ENCODE results near the gene ZCCHC2. TPM values are rescaled to one million over a fixed set of nuclear protein-coding genes. Genes with fewer than 3 reads are reported as not detected.

The ZCCHC2 gene
- polyA plus RNA-seq, 1 donor (not counting 4 experiments of a cell fraction or from before 2014, with no cell fraction given): 12.9 TPM

DNA sequence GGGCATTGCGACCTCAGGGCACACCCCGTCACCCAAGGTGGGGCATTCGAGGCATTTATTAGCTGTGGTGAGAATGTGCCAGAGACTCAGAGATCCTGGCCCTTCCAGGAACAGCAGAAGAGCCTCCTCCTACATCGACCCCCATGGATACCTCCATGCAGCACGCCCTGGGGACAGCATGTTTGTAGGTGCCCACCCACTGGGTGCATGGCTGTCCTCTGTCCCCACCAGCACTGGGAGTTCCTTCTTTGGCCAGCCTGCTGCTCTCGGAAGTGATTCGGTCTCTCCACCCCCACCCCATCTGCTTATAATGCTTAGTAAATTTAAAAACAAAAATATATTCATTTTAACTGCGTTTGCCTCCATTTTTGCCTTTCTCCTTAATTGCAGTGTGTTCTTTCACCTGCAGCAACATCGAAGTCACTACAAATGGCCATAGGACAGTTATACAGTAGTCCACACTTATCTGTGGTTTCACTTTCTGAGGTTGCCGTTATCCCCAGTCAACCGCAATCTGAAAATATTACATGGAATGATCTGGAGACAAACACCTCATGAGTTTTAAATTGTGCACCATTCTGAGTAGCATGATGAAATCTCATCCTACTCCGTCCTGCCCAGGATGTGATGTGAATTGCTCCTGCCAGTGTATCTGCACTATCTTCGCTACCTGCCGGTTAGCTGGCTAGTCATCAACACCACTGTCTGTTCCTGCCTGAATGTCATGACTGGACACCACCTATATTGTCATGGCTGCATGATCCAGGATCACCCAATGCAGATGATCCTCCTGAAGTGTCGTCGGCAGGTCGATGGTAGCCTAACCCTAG is 29.6 kb upstream of the ZCCHC2 start:
- H3K79me2 ChIP-seq (ENCODE audit: control insufficient read depth, insufficient read depth, low read length): no peaks in the 10 kb centered on the region
- H3K36me3 ChIP-seq (ENCODE audit: control insufficient read depth in 2 of 2, extremely low read depth in 1 of 2, insufficient read depth in 2 of 2, low read length in 2 of 2): no peaks in the 10 kb centered on the region
- H3K9me3 ChIP-seq (ENCODE audit: control insufficient read depth, low read depth, low read length): no peaks in the 10 kb centered on the region
- FAIRE-seq: no peak
- no peak overlapping the region for H3K4me2 ChIP-seq (ENCODE audit: control insufficient read depth, extremely low read depth, insufficient read depth, low read depth, low read length)
- H3K9me1 ChIP-seq (ENCODE audit: control insufficient read depth, extremely low read depth, insufficient read depth, low read length): no peaks in the 10 kb centered on the region
- DNase-seq (ENCODE audit: low read depth, low spot score): no peak
- H3K9ac ChIP-seq (ENCODE audit: control insufficient read depth, extremely low read depth, insufficient read depth, low read length): no peak overlapping the region
- dilution Hi-C loops (cut with MboI; ENCODE audit: extremely low pct_ligation_motif_present, low sequenced_read_pairs): no loop called here
- no peaks in the 10 kb centered on the region for H3K27me3 ChIP-seq (ENCODE audit: control insufficient read depth, extremely low read depth, insufficient read depth, low read length)
- no peaks in the 10 kb centered on the region for H3K4me1 ChIP-seq (ENCODE audit: control insufficient read depth, extremely low read depth, insufficient read depth, low read length)
- H3K27ac ChIP-seq (ENCODE audit: control insufficient read depth, insufficient read depth, low read length): no peak overlapping the region
- H3K4me3 ChIP-seq (ENCODE audit: control insufficient read depth in 2 of 3, extremely low read depth in 1 of 3, insufficient read depth in 2 of 3, low read depth in 1 of 3, low read length in 3 of 3): no peak overlapping the region
- H4K20me1 ChIP-seq (ENCODE audit: control insufficient read depth, extremely low read depth, insufficient read depth, low read length): no peaks in the 10 kb centered on the region
- H2AFZ ChIP-seq (ENCODE audit: control insufficient read depth, low read length): no peak overlapping the region
- no peak for TF ChIP-seq EZH2 (IDR thresholded peaks at IDR 0.05; ENCODE audit: low read length)
- TF ChIP-seq, protein P1, sequence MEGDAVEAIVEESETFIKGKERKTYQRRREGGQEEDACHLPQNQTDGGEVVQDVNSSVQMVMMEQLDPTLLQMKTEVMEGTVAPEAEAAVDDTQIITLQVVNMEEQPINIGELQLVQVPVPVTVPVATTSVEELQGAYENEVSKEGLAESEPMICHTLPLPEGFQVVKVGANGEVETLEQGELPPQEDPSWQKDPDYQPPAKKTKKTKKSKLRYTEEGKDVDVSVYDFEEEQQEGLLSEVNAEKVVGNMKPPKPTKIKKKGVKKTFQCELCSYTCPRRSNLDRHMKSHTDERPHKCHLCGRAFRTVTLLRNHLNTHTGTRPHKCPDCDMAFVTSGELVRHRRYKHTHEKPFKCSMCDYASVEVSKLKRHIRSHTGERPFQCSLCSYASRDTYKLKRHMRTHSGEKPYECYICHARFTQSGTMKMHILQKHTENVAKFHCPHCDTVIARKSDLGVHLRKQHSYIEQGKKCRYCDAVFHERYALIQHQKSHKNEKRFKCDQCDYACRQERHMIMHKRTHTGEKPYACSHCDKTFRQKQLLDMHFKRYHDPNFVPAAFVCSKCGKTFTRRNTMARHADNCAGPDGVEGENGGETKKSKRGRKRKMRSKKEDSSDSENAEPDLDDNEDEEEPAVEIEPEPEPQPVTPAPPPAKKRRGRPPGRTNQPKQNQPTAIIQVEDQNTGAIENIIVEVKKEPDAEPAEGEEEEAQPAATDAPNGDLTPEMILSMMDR (optimal IDR thresholded peaks at IDR 0.05 in 1 of 3, IDR thresholded peaks at IDR 0.05 in 1 of 3, conservative IDR thresholded peaks at IDR 0.05 in 1 of 3; ENCODE audit: extremely low read depth in 1 of 3, insufficient read depth in 2 of 3, low read length in 3 of 3): no peak

DNA sequence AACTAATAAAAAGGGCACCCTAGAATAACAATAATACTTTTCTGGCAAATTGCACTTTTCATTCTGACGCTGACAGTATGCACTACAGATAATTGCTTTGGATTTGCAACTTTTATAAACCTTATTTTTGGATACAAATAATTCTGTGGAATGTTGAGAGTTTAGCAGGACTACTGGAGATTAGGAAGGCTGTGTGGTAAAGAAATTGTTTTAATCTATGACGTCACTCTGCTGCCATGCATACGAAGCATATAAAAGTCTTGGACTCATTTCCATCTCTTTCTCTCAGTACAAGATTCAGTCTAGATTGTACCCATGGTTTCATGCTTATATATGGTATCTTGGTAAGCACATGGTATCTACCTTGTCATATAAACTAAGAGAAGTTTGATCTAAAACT is 28.1 kb upstream of the ZCCHC2 start:
- Histone ChIP-seq H3K4me1 (ENCODE audit: control insufficient read depth, extremely low read depth, insufficient read depth, low read length) (no peaks in the 10 kb centered on the region), H3K36me3 (ENCODE audit: control insufficient read depth in 2 of 2, extremely low read depth in 1 of 2, insufficient read depth in 2 of 2, low read length in 2 of 2) (no peaks in the 10 kb centered on the region), H2AFZ (ENCODE audit: control insufficient read depth, low read length) (no peak overlapping the region), H3K79me2 (ENCODE audit: control insufficient read depth, insufficient read depth, low read length) (no peaks in the 10 kb centered on the region), H3K9ac (ENCODE audit: control insufficient read depth, extremely low read depth, insufficient read depth, low read length) (no peak overlapping the region), H3K4me3 (ENCODE audit: control insufficient read depth in 2 of 3, extremely low read depth in 1 of 3, insufficient read depth in 2 of 3, low read depth in 1 of 3, low read length in 3 of 3) (no peak overlapping the region), H3K27me3 (ENCODE audit: control insufficient read depth, extremely low read depth, insufficient read depth, low read length) (no peaks in the 10 kb centered on the region), H3K27ac (ENCODE audit: control insufficient read depth, insufficient read depth, low read length) (no peak overlapping the region), H4K20me1 (ENCODE audit: control insufficient read depth, extremely low read depth, insufficient read depth, low read length) (no peaks in the 10 kb centered on the region), H3K9me1 (ENCODE audit: control insufficient read depth, extremely low read depth, insufficient read depth, low read length) (no peaks in the 10 kb centered on the region), H3K4me2 (ENCODE audit: control insufficient read depth, extremely low read depth, insufficient read depth, low read depth, low read length) (no peak overlapping the region), H3K9me3 (ENCODE audit: control insufficient read depth, low read depth, low read length) (no peaks in the 10 kb centered on the region)
- dilution Hi-C loops (cut with MboI; ENCODE audit: extremely low pct_ligation_motif_present, low sequenced_read_pairs): no loop called here
- FAIRE-seq (no peak), DNase-seq (ENCODE audit: low read depth, low spot score) (no peak)
- no peak for TF ChIP-seq EZH2 (IDR thresholded peaks at IDR 0.05; ENCODE audit: low read length)
- TF ChIP-seq, protein P1 (optimal IDR thresholded peaks at IDR 0.05 in 1 of 3, IDR thresholded peaks at IDR 0.05 in 1 of 3, conservative IDR thresholded peaks at IDR 0.05 in 1 of 3; ENCODE audit: extremely low read depth in 1 of 3, insufficient read depth in 2 of 3, low read length in 3 of 3): no peak
